IMR-90 (cell line): ENCODE data around the gene MGAT5. TPM values are rescaled to one million over a fixed set of nuclear protein-coding genes. Genes with fewer than 3 reads are reported as not detected.
A peak's percentile ranks its signal among the peaks of the same experiment; 100 is the strongest.

Experiments used
- ATAC-seq: fragments of 200-7000 bp; cut with Tn5 transposase; 2 replicates; pipeline ENCODE4 v1.9.1; 2020; ENCODE audit warnings: low read depth, mild to moderate bottlenecking, moderate library complexity
- BruUV-seq: library from RNA; stranded (reverse); fragments of 400-500 nt; replicated peaks from 2 replicates; lab custom pipeline; 2021; lab: Mats Ljungman, UMichigan
- CTCF ChIA-PET: fragments of 300-600 bp; formaldehyde crosslinking; extraction: SDS; loops from one replicate; lab custom pipeline; 2021; ENCODE audit warnings: antibody characterized with exemption; lab: Yijun Ruan, JAX
- POLR2A ChIA-PET: fragments of 300-600 bp; sonication (Branson Sonifier 250); formaldehyde crosslinking; loops from one replicate; lab custom pipeline; 2022; ENCODE audit warnings: antibody characterized with exemption; ENCODE audit not compliant: unreplicated experiment; lab: Charles Lee
- DNase-seq: peaks from one replicate; pipeline ENCODE4 v3.0.0; 2013
- H2AFZ ChIP-seq: replicated peaks from 2 replicates; pipeline ENCODE3; 2013; ENCODE audit warnings: low read length, mild to moderate bottlenecking; ENCODE audit not compliant: poor library complexity
- H2AK5ac ChIP-seq: 2 replicates; pipeline ENCODE4 v1.6.1; 2013; ENCODE audit warnings: low read depth, low read length, inconsistent platforms
- H2AK9ac ChIP-seq: replicated peaks from 2 replicates; pipeline ENCODE3; 2013; ENCODE audit warnings: mild to moderate bottlenecking, low read depth, low read length, moderate library complexity; ENCODE audit not compliant: poor library complexity
- H2BK120ac ChIP-seq: 2 replicates; pipeline ENCODE4 v1.6.1; 2013; ENCODE audit warnings: low read depth, low read length, inconsistent platforms
- H2BK15ac ChIP-seq: 3 replicates; pipeline ENCODE4 v1.6.1; 2013; ENCODE audit warnings: low read depth, low read length, inconsistent platforms
- H2BK20ac ChIP-seq: 2 replicates; pipeline ENCODE4 v1.6.1; 2013; ENCODE audit warnings: low read depth, mild to moderate bottlenecking, inconsistent platforms, low read length, moderate library complexity
- H2BK5ac ChIP-seq: 2 replicates; pipeline ENCODE4 v1.6.1; 2013; ENCODE audit warnings: mild to moderate bottlenecking, low read depth, low read length, inconsistent platforms; ENCODE audit not compliant: poor library complexity, severe bottlenecking
- H3K14ac ChIP-seq: replicated peaks from 2 replicates; pipeline ENCODE4 v1.6.1; 2013; ENCODE audit warnings: low read depth, low read length, inconsistent platforms
- H3K18ac ChIP-seq: 2 replicates; pipeline ENCODE4 v1.6.1; 2013; ENCODE audit warnings: low read depth, low read length, control low read depth
- H3K23ac ChIP-seq: 2 replicates; pipeline ENCODE4 v1.6.1; 2013; ENCODE audit warnings: low read depth, low read length, inconsistent platforms
- H3K27ac ChIP-seq: 2 replicates; pipeline ENCODE4 v1.5.1; 2013; ENCODE audit warnings: mild to moderate bottlenecking, control low read depth, low read length; ENCODE audit not compliant: insufficient read depth
- H3K27me3 ChIP-seq: 2 replicates; pipeline ENCODE4 v1.6.1; 2013; ENCODE audit warnings: low read length; ENCODE audit not compliant: control insufficient read depth, insufficient read depth
- H3K36me3 ChIP-seq: 2 replicates; pipeline ENCODE4 v1.6.1; 2013; ENCODE audit warnings: low read length, mixed read lengths; ENCODE audit not compliant: control insufficient read depth, insufficient read depth
- H3K4ac ChIP-seq: 2 replicates; pipeline ENCODE4 v1.6.1; 2013; ENCODE audit warnings: low read depth, low read length, inconsistent platforms
- H3K4me1 ChIP-seq: 2 replicates; pipeline ENCODE4 v1.6.1; 2013; ENCODE audit warnings: low read length, mixed read lengths; ENCODE audit not compliant: control insufficient read depth, insufficient read depth
- H3K4me2 ChIP-seq: 2 replicates; pipeline ENCODE4 v1.6.1; 2013; ENCODE audit warnings: low read depth, mild to moderate bottlenecking, control low read depth, low read length, moderate library complexity
- H3K4me3 ChIP-seq: 2 replicates; pipeline ENCODE4 v1.5.1; 2013; ENCODE audit warnings: low read depth, mild to moderate bottlenecking, control low read depth, low read length, moderate library complexity; ENCODE audit not compliant: insufficient read depth
- H3K56ac ChIP-seq: 2 replicates; pipeline ENCODE4 v1.6.1; 2013; ENCODE audit warnings: low read length, inconsistent platforms; ENCODE audit not compliant: insufficient read depth; ENCODE audit errors: extremely low read depth
- H3K79me1 ChIP-seq, 2 experiments: 2 replicates each; pipeline ENCODE4 v1.6.1; 2013; ENCODE audit warnings: low read length in 2 of 2, inconsistent platforms in 1 of 2, low read depth in 1 of 2
- H3K9ac ChIP-seq: 2 replicates; pipeline ENCODE4 v1.6.1; 2013; ENCODE audit warnings: low read depth, low read length, control low read depth
- H3K9me1 ChIP-seq: 2 replicates; pipeline ENCODE4 v1.6.1; 2013; ENCODE audit warnings: low read length, inconsistent platforms; ENCODE audit not compliant: insufficient read depth
- H3K9me3 ChIP-seq: 2 replicates; pipeline ENCODE4 v1.6.1; 2013; ENCODE audit warnings: low read length; ENCODE audit not compliant: control insufficient read depth, insufficient read depth
- H4K20me1 ChIP-seq: 2 replicates; pipeline ENCODE4 v1.6.1; 2013; ENCODE audit warnings: low read length, inconsistent platforms; ENCODE audit not compliant: insufficient read depth
- H4K5ac ChIP-seq: 2 replicates; pipeline ENCODE4 v1.6.1; 2013; ENCODE audit warnings: mild to moderate bottlenecking, low read depth, low read length, control low read depth
- H4K8ac ChIP-seq, 2 experiments: 2 replicates each; pipeline ENCODE4 v1.6.1; 2013; ENCODE audit warnings: low read depth in 2 of 2, low read length in 2 of 2, control low read depth in 1 of 2, inconsistent platforms in 1 of 2
- H4K91ac ChIP-seq: 2 replicates; pipeline ENCODE4 v1.6.1; 2013; ENCODE audit warnings: low read depth, low read length, inconsistent platforms; ENCODE audit not compliant: insufficient read depth
- BHLHE40 ChIP-seq: fragments of 150-350 bp; IDR thresholded peaks from 2 replicates; pipeline ENCODE4 v1.6.1; 2016; ENCODE audit warnings: mild to moderate bottlenecking, low read depth, low read length
- CEBPB ChIP-seq: IDR thresholded peaks from 2 replicates; pipeline ENCODE4 v1.6.1; 2012; ENCODE audit warnings: low read depth, low read length, improper control_type of control experiment
- CHD1 ChIP-seq: IDR thresholded peaks from 2 replicates; pipeline ENCODE4 v1.6.1; 2012; ENCODE audit warnings: low read depth, low read length, improper control_type of control experiment
- FOS ChIP-seq: fragments of 150-350 bp; IDR thresholded peaks from 2 replicates; pipeline ENCODE4 v1.6.1; 2016; ENCODE audit warnings: low read depth, low read length
- MAFK ChIP-seq: IDR thresholded peaks from 2 replicates; pipeline ENCODE4 v1.6.1; 2012; ENCODE audit warnings: low read depth, low read length, improper control_type of control experiment
- MAZ ChIP-seq: IDR thresholded peaks from 2 replicates; pipeline ENCODE4 v1.6.1; 2012; ENCODE audit warnings: low read depth, mild to moderate bottlenecking, low read length, improper control_type of control experiment, moderate library complexity, borderline replicate concordance
- MXI1 ChIP-seq: IDR thresholded peaks from 2 replicates; pipeline ENCODE4 v1.6.1; 2012; ENCODE audit warnings: low read depth, mild to moderate bottlenecking, low read length, moderate library complexity, borderline replicate concordance
- NFE2L2 ChIP-seq: fragments of 150-350 bp; IDR thresholded peaks from 2 replicates; pipeline ENCODE4 v1.6.1; 2016; ENCODE audit warnings: low read depth, mild to moderate bottlenecking, low read length
- POLR2A ChIP-seq: IDR thresholded peaks from 2 replicates; pipeline ENCODE4 v1.6.1; 2012; ENCODE audit warnings: mild to moderate bottlenecking, low read depth, low read length
- RAD21 ChIP-seq: IDR thresholded peaks from 2 replicates; pipeline ENCODE4 v1.6.1; 2012; ENCODE audit warnings: low read length, improper control_type of control experiment
- RCOR1 ChIP-seq: IDR thresholded peaks from 2 replicates; pipeline ENCODE4 v1.6.1; 2012; ENCODE audit warnings: mild to moderate bottlenecking, low read length, improper control_type of control experiment; ENCODE audit not compliant: insufficient replicate concordance
- RFX5 ChIP-seq: IDR thresholded peaks from 2 replicates; pipeline ENCODE4 v1.8.0; 2012; ENCODE audit warnings: low read depth, mild to moderate bottlenecking, low read length, moderate library complexity
- SMC3 ChIP-seq: fragments of 150-350 bp; IDR thresholded peaks from 2 replicates; pipeline ENCODE4 v1.6.1; 2016; ENCODE audit warnings: low read depth, mild to moderate bottlenecking, antibody characterized with exemption, low read length, moderate library complexity
- WGBS, 2 experiments: methylation state at CpG; one replicate each; pipeline versions ENCODE4 v1.1.5 to v1.1.7; 2013; ENCODE audit warnings: missing lambda C conversion rate in 2 of 2; ENCODE audit not compliant: insufficient read length in 1 of 2; ENCODE audit errors: extremely low coverage in 2 of 2; 5-methylcytosine and 5-hydroxymethylcytosine counted together
- dilution Hi-C: fragments of 300-500 bp; cut with HindIII; formaldehyde crosslinking; loops from one replicate; pipeline ENCODE4 v1.14.3; 2018; ENCODE audit warnings: low sequenced_read_pairs; ENCODE audit not compliant: unreplicated experiment
- in situ Hi-C: fragments of 300-500 bp; cut with MboI; formaldehyde crosslinking; loops from 3 replicates; pipeline ENCODE4 v1.14.3; 2019; ENCODE audit warnings: low sequenced_read_pairs, inconsistent platforms, mixed read lengths
- intact Hi-C: fragments of 100-400 bp; cut with micrococcal nuclease; formaldehyde crosslinking; loops from 2 replicates; pipeline ENCODE4 v1.10.0; 2022
- polyA plus RNA-seq, 3 experiments: library from polyadenylated mRNA; depleted of rRNA; stranded (reverse); fragments of >200 nt; gene quantifications; 2 replicates each; pipeline ENCODE4 v1.2.3, GENCODE V29; 2012; ENCODE audit warnings: low replicate concordance in 1 of 3
- total RNA-seq: library from RNA; depleted of rRNA; stranded (reverse); fragments of >200 nt; gene quantifications from 2 replicates; pipeline ENCODE4 v1.2.3, GENCODE V29; 2012
- TF ChIP-seq, protein P1 (sequence below): fragments of 150-350 bp; IDR thresholded peaks from 2 replicates; pipeline ENCODE4 v1.6.1; 2016; ENCODE audit warnings: low read depth, mild to moderate bottlenecking, low read length, moderate library complexity, borderline replicate concordance
- TF ChIP-seq, protein P2 (sequence below): conservative IDR thresholded peaks from 2 replicates; pipeline ENCODE4 v1.5.1; 2012; ENCODE audit warnings: mild to moderate bottlenecking, low read depth, low read length, improper control_type of control experiment
- TF ChIP-seq, protein P3 (sequence below): fragments of 150-350 bp; IDR thresholded peaks from 2 replicates; pipeline ENCODE4 v1.6.1; 2017; ENCODE audit warnings: mild to moderate bottlenecking, antibody characterized with exemption, low read length, low read depth

The MGAT5 gene
- total and polyA plus RNA-seq, 2 of the 4 experiments (the other 2 are of a cell fraction) = 22.9 to 59.9 TPM

DNA sequence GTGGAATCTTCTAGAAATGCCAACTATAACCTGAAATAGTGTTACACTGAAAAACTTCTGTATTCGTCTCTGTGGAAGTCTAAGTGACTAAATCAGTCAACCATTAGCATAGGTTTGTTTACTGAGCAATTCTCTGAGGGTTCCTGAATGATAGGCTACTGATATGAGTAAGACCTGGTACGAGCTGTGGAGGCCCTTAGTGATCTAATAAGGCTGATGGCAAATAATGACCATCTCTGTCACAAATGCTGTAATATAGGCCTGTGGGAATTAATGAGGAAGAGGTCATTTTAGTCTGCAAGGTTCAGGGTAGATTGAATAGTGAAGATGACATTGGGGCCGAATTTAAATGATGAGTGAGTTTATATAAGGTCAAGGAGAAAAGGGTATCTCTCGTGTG, 82.5 kb downstream of the MGAT5 start:
- Histone ChIP-seq H2BK120ac (no peak overlapping the region), H3K27ac (no peak overlapping the region), H4K20me1 (no peaks in the 10 kb centered on the region), H4K91ac (no peak overlapping the region), H2BK20ac (no peak overlapping the region), H3K56ac (no peak overlapping the region), H3K18ac (no peak overlapping the region), H3K36me3 (peaks cover 11% of the 10 kb centered on the region), H2AK5ac (no peak overlapping the region), H3K79me1 (peaks cover 10 to 18% of the 10 kb centered on the region in 2 experiments), H3K4me1 (no peaks in the 10 kb centered on the region; the same call in 1 of the 2 replicates), H2AK9ac (no peak overlapping the region), H2BK15ac (no peak overlapping the region), H4K8ac (no peak overlapping the region), H3K23ac (no peak overlapping the region), H3K4me3 (no peak overlapping the region), H3K9me3 (no peaks in the 10 kb centered on the region; the same call in 1 of the 2 replicates), H3K9me1 (no peaks in the 10 kb centered on the region), H3K9ac (no peak overlapping the region), H3K27me3 (no peaks in the 10 kb centered on the region), H3K4me2 (no peak overlapping the region), H3K4ac (no peak overlapping the region), H4K5ac (no peak overlapping the region), H3K14ac (no peak overlapping the region), H2BK5ac (no peak overlapping the region), H2AFZ (no peak overlapping the region)
- WGBS, 2 experiments = 67% methylated on average over 3 of the region's 4 CpGs; no CpG with 5 or more reads in 1 of the 2 experiments
- in situ Hi-C loops (no loop called here), intact Hi-C loops (no loop called here), dilution Hi-C loops (no loop called here)
- POLR2A ChIA-PET = no interaction called here
- no TSS peak for BruUV-seq
- DNase-seq (peak; percentile 4), ATAC-seq (no peak)
- TF ChIP-seq FOS = no peak
- TF ChIP-seq BHLHE40 = no peak
- no peak for TF ChIP-seq MAFK
- TF ChIP-seq, protein P1, sequence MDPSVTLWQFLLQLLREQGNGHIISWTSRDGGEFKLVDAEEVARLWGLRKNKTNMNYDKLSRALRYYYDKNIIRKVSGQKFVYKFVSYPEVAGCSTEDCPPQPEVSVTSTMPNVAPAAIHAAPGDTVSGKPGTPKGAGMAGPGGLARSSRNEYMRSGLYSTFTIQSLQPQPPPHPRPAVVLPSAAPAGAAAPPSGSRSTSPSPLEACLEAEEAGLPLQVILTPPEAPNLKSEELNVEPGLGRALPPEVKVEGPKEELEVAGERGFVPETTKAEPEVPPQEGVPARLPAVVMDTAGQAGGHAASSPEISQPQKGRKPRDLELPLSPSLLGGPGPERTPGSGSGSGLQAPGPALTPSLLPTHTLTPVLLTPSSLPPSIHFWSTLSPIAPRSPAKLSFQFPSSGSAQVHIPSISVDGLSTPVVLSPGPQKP = no peak
- TF ChIP-seq POLR2A = no peak
- TF ChIP-seq NFE2L2 = no peak
- TF ChIP-seq, protein P2, sequence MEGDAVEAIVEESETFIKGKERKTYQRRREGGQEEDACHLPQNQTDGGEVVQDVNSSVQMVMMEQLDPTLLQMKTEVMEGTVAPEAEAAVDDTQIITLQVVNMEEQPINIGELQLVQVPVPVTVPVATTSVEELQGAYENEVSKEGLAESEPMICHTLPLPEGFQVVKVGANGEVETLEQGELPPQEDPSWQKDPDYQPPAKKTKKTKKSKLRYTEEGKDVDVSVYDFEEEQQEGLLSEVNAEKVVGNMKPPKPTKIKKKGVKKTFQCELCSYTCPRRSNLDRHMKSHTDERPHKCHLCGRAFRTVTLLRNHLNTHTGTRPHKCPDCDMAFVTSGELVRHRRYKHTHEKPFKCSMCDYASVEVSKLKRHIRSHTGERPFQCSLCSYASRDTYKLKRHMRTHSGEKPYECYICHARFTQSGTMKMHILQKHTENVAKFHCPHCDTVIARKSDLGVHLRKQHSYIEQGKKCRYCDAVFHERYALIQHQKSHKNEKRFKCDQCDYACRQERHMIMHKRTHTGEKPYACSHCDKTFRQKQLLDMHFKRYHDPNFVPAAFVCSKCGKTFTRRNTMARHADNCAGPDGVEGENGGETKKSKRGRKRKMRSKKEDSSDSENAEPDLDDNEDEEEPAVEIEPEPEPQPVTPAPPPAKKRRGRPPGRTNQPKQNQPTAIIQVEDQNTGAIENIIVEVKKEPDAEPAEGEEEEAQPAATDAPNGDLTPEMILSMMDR = no peak
- no peak for TF ChIP-seq RFX5
- no peak for TF ChIP-seq SMC3
- TF ChIP-seq RCOR1 = no peak
- TF ChIP-seq CEBPB = no peak
- TF ChIP-seq, protein P3, sequence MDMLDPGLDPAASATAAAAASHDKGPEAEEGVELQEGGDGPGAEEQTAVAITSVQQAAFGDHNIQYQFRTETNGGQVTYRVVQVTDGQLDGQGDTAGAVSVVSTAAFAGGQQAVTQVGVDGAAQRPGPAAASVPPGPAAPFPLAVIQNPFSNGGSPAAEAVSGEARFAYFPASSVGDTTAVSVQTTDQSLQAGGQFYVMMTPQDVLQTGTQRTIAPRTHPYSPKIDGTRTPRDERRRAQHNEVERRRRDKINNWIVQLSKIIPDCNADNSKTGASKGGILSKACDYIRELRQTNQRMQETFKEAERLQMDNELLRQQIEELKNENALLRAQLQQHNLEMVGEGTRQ = no peak
- no peak for TF ChIP-seq MXI1
- no peak for TF ChIP-seq RAD21
- no peak for TF ChIP-seq MAZ
- TF ChIP-seq CHD1 = no peak
- CTCF ChIA-PET = no interaction called here
